ENCODE results near the gene ZDHHC7.

Gene ZDHHC7

DNA sequence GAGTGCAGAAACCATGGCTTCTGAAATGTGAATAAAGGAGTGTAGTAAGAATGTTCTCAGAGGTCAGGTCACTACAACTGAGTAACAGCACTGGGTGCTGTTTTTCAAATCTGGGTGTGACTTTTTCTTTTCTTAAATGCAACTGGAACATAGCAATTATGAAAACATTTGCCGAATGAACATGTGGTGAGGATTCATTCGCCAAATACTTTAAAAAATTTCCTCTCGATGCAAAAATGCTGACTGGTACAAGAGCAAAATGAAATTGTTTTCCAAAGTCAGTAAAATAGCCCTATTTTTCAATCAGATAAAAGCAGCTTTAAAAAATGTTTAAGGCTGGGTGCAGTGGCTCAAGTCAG is 18.6 kb downstream of the ZDHHC7 start:
- peak; percentile 59 for DNase-seq

DNA sequence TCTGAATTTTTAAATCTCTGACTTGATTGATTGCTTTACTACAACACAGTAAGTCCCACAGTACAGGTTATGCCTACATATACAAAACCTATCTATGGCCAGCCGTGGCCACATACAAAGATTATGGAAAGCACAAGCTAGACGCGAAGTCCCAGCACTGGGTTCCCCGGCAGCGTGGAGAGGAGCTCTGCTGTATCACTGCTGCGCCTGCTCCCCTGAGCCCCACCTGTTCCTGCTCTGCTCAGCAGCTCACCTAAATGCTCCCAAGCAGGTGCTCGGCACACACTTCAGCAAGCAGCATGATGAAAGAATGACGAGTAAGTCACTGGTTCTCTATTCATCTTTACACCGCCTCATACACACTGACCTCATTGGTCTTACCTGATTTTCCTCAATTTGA is 20.6 kb downstream of the ZDHHC7 start:
- no peak for DNase-seq

DNA sequence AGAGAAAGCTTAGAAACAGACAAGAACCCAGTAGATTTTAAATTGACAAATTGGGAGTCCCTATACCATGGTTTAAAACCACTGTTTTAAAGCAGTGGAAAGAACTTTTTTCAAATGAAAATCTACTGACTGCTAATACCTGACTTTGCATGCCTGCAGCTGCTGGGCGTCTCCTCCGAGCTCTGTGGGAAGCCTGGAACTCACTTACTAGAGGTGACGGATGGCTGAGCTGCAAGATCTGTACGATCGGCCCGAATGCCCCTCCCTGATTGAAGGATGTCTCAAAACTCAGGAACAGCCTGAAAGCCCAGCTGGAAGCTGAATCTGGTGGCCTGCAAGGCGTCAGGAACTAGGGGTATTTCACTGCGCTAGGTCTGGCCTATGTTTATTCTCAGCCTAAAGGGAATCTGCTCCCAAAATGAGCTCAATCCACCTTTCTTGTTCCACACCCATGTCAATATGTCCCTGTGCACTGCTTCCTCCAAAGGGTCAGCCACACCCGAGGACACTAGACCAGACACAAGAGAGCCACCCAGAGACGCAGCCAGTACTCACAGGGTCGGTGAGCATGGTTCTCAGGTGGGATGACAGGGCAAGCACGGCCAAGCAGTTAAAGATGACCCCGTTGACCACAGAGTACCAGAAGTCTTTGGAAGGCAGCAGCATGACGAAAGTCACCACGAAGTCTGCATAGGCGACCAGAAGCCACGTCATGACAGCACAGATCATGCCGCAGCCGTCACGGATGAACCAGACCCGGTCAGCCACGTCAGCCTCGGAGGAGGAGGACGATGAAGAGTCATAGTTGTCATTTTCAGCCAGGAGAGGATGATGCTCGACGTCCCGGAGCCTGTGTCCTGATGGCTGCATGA is 21.4 kb downstream of the ZDHHC7 start:
- no peak for DNase-seq

DNA sequence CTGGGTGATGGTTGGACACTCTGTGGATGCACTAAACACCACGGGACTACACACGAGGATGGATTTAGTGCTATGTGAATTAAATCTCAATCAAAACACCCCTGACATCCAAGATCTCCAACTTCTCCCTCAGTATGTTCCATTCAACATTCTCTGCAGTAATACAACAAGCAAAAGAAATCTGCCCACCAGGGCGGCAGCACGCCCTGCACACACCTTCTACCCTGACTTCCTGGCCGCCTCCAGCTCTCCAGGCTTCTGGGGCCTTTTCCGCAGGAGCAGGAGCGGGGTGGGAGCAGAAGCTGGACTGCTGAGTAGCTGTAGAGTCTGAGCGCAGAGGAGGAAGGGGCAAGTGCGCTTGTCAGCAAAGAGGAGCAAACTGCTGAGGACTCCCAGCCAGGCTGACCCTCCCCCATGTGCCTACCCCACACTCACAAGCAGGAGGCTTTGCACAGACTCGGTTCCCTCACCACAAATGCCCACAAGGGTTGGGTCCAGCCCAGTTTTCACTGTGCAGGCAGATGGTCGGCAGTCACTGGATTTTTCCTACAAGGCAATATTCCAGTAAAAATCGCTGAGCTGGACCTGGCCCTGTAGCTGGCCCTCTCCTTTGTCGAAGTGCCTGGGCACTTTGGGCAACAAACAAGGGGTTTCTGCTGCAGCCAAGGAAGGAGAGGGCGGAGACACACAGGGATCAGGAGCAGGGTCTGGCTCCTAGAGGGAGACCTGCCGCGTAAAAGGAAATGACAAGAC is 22.8 kb downstream of the ZDHHC7 start:
- DNase-seq = no peak

DNA sequence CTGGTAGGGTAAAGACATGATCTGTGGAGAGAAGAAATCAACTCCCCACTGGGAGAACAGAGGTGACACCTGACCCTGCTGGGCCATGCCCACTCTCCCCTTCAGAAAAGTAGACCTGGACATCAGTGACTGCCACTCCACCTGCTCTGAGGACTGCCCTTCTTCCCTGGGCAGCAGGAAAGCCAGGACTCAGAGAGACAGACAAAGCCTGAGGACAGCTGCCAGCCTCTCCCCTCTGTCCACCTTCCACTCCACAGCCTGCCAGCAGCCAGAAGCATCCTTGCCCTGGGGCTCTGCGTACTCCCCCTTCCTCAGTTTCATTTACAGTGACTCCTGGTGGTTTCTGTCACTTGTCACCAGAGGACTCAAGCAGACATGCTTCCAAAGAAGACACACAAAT is 24.5 kb downstream of the ZDHHC7 start:
- DNase-seq = no peak

DNA sequence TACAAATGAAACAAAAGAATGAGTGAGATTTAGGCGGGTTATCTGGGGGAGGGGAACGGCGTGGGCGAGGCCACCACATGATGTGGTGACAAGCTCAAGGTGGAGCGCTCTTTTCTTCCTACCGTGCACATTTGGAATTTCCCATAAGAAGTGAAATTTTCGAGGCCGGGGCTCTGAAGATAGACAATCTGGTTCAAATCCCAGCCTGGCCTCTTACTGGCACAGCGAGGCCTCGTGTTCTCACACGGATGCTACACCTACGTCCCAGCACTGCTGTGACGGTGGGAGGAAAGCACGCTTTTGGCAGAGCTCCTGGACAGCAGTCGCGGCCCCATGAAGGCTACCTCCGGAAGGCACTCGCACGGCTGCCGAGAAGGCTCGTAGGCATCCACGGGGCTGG is 25.2 kb downstream of the ZDHHC7 start:
- no peak for DNase-seq

DNA sequence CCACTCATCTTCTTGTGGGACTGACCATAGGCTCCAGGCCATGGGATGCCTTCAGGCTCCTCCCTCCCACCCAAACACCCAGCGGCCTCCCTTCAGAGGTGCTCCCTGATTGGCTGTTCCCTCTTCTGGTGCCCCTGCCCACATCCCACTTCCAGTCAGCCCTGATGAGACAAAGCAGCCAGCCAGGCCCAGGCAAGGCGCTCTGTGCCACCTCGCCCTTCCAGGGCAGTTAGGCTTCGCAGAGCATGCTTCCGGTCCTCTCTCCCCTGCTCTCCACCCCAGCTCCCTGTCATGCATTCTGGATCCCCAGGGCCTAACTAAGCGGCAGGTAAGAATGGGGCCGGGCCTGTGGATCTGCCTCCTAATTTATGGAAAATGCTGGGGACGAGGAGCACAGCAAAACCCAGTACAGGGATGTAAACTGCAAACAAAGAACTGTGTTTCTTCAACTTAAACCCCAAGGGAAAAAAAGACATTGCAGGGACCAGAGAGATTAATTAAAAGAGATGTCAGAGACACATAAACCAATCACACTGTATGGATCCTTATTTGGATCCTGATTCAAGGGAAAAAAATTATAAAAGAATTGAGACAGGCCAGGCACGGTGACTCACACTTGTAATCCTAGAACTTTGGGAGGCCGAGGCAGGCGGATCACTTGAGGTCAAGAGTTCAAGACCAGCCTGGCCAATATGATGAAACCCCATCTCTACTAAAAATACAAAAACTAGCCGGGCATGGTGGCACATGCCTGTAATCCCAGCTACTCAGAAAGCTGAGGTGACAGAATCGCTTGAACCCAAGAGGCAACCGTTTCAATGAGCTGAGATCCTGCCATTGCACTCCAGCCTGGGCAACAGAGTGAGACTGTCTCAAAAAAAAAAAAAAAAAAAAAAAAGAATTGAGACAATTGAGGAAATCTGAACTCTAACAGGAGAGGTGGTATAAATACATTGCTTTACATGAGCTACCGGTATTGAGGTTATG is 26.0 kb downstream of the ZDHHC7 start:
- DNase-seq = peak; percentile 96

DNA sequence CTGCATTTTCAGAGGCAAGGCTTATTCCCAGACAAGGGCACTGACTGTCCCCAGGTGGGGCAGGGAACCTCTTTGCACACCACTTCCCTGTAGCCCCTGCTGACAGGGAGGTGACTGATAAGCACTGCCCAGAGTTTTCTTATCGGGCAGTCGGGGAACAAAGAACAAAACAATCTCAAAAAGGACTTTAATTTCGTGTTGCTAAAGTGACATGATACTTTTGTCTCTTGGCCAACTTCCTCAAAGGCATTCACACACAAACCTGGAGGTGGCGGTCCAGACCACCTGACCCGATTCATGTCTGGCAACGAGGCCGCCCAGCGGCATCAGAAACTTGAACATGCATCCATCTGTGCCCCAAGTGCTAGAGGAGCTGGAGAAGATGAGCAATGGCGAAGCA is 28.9 kb downstream of the ZDHHC7 start:
- DNase-seq = no peak

DNA sequence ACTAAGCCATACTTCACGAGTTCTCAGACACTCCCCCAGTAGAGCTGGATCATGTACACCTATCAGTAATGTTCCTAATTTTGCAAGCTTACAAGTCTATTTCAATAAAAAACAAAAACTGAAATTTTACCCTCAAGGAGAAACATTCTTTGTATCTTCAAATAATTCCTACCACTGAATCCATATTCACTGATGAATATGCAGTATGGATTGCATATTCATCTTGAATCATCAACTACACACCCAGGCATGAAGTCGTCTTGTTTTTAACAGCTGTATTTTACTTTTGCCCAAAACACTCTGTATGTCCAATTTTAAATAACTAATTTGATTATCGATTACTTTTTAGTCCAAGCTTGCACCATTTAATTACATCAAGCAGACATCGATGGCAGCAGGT is 31.8 kb downstream of the ZDHHC7 start:
- peak; percentile 67 for DNase-seq

DNA sequence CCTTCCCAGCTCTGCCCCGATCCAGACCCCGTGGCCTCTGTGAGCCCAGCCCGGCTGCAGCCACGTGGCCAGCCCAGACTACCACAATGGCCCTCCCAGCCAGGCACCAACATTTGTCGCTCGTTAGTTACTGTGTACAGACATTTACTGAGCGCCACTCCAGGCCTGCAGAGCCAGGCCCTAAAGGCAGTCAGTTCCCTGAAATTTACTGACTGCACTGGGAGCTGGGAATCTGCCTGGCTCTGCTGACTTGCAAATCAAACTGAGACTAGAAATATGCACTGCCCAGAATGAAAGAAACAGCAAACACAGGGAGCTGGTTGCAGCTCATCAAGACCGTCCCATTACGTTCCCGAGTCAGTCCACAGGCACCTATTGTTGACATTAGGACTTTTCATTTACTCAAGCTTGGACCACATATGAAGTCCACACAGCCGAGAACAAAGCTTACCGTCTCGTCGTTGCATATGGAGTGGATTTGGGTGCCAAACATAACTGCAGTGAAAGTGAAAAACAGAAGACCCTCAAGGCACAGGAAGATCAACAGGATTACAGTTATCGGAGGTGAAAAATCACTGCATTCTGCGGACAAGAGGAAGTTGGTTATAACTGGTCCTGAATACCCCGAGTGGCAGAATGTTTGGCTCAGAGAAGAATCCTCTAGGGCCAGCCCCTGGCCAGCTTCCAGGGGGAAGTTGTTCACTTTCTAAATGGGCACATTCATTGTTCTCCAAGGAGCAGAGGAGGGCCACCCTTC is 34.5 kb downstream of the ZDHHC7 start:
- DNase-seq = peak; percentile 37

DNA sequence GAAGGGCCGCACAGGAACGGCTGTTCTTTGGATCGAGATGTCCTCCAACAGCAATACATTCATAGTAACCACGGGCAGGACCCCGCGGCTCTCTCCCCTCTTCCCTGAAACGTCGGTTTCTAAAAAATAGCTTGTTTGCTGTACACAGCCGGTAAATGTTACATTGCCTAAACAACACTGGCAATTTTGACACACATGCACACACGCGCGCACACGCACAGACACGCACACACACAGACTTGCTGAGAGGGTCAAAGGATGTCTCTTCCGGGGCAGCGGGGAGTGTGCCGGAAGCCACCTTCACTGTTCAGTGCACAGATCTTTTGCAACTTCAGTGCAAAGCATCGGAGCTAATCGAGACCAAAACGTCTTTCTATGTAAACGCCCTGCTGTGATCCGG is 35.8 kb downstream of the ZDHHC7 start:
- no peak for DNase-seq

DNA sequence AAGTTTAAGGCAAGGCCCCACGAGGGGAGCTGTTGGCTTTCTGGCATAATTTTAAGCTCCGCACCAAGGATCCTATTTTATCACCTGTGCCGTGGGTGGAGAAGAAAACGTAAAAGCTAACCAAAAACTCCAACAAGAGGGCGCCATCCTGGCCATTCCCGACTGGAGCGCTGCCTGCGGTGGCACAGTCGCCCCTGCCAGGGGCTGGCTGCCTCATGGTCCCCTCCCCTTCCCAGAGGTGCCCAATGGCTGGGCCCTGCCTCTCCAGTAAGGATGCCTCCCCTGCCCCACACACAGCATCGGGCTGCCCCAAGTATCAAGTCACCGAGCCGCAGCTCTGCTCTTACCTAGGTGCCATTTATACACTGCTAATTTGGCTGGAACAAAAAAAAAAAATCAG is 36.3 kb downstream of the ZDHHC7 start:
- no peak for DNase-seq

DNA sequence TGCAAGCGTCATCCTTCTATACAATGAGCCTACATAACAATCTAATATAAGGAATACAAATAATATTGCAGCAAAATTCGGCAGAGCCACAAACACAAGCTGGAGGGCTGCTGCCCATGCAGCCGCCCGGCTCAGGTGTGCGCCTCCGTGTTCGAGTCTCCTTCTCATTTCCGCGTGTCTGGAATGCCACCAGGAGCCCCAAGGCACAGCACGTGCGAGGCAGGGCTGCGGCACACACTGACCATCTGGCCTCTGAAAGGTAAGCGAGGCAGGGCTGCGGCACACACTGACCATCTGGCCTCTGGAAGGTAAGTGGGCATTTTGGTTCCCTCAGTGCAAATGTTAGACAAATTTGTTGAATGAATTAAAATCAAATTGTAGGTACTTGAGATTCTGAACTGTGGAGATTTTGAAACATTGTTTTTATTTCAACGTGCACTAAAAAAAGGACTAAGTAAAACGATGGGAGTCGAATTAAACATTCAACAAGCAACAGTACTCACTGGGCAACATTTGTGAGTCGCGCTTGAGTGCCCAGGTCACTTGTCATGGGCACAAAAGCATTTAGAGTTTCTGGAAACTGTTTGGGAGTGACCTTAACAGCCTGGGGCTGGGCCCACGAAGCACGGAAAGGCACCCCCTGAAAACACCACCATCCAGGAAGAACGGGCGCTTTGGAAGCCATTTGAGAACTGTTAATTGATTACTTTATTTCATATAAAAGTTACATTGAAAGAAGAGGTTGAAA is 37.4 kb downstream of the ZDHHC7 start:
- no peak for DNase-seq

DNA sequence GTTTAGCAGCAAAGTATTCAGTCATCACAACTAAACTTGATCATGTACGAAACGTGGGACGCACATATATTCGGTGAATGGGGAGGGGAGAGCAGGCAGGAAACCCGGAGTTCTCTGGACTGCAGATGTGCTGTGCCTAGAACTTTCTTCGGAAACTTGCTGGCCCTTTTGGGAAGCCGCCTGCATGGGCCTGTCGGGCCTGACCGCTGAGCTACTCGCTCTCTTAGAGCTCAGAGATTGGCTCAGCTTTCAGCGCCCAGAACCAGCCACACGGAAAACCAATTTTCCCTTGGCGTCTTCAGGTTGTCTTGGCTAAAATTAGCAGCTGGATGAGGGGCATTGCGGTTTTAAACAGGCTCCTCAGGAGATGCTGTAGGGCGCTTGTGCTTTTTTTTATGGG is 38.1 kb downstream of the ZDHHC7 start:
- no peak for DNase-seq

DNA sequence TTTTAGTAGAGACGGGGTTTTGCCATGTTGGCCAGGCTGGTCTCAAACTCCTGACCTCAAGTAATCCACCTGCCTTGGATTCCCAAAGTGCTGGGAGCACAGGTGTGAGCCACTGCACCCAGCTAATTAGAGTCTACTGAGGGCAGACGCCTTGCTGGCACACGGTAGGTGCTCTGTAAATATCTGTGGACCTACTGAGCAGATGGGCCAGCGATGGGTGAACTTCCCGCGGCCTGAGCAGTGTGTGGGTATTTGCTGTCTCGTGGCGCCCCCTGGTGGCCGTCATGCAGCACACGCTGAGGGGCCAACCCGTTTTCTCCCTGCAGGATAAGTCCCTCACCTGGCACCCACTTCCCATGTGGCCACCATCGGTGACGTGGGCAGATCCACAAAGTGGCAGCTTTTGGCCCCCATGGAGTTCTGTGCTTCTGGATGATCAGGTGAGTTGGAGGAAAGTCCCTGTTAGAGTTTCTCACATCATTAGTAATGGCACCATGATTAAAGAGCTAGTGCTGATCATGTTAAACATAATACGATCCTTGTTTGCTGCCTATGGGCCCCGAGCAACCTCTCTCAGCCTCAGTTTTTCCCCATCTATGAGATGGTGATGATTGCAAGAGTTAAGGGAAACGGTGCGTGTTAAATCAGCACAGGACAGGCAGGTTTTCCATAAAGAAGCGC is 40.7 kb downstream of the ZDHHC7 start:
- peak; percentile 69 for DNase-seq

DNA sequence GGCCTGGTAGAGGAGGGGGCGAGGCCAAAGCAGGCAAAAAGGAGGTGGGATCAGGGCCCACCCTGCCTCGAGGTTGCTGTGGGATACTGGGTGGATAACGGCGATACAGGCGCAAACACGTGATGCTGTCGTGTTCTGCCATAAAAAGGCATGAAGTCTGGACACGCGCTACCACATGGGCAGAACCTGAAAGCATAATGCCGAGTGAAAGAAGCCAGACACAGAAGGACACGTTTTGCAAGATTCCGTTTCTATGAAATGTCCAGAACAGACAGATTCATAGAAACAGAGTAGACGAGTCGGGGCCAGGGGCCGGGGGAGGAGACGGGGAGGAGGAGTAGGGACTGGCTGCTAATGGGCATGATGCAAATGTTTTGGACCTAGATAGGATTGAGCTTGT is 43.5 kb downstream of the ZDHHC7 start:
- DNase-seq = no peak

DNA sequence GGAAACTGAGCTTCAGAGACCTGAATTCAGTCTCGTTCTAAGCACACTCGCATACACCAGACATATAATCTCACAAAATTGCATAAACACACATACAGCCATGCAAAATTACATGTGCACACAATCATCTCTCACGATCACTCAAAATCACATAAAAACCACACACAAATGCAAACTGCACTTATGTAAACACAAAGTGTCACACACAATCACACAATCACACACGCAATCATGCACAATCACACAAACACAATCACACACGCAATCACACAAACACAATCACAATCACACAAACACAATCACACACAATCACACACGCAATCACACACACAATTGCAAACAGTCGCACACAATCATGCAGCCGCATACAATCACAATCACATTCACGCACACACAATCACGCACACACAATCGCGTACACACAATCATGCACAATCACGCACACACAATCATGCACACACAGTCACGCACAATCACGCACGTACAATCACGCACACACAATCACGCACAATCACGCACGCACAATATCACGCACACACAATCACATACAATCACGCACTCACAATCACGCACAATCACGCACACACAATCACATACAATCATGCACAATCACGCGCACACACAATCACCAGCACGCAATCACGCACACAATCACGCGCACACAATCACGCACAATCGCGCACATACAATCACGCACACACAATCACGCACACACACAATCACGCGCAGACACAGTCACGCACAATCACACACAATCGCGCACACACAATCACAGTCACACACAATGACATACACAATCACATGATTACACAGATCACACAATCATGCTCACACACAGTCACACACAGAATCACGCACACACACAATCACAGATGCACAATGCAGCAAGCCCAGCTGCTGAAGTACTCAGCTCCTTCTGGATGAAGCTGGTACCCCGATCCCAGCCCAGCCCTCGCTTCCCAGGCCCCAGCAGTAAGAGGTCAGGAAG is 45.6 kb downstream of the ZDHHC7 start:
- DNase-seq = no peak

DNA sequence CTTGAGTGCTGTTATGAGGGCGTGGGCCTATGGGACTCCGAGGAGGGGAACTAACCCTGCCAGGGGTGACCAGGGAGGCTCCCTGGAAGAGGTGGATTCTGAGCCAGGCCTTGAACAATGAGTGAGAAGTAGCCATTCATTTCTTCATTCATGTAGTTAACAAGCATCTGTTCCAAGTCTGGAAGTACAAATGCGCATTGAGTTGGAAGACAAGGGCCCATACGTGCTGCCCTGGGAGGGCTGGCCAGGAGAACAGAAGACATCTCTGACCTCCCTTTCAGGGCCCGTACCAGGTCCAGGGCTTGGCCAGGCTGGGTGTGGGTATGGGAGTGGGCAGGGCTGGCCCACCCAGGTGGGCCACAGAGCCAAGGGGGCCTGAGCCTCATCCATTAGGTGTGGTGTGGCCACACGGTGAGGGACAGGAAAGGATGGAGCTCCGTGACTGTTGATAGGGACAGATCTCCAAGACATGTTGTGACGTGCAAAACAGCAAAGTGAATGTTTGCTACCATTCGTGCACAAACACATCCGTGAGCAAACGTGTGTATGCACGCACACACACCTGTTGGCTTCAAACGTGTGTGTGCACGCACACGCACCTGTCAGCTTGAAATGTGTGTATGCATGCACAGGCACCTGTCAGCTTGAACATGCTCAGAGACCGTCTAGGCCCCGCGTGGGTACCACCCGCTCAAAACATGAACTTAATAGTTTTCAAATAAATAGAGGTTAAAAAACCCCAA is 46.8 kb downstream of the ZDHHC7 start:
- no peak for DNase-seq

DNA sequence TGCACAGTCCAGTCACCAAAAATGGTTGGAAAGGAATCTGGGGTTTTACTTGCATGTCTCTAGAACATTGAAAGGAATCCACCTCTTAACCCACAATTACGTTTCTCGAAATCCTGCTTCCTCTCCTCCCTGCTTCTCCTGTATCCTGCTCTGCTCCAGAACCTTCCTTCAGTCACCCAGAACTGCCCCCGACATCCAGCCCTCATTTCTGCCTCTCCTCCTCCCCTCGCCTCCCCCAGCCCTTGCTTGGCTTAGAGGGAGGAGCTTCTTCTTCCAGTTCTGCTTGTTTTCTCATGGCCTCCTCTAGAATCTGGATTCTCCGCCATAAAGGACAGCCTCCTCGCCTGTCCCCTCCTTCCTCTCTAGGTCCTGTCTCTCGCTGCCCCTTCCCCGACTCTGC is 48.3 kb downstream of the ZDHHC7 start:
- no peak for DNase-seq
